ENCODE measurements around the gene TICAM2. TPM values are rescaled to one million over a fixed set of nuclear protein-coding genes. Genes with fewer than 3 reads are reported as not detected.
A peak's percentile ranks its signal among the peaks of the same experiment; 100 is the strongest.

Gene TICAM2
- total and polyA plus RNA-seq, 9 of the 15 experiments (the other 6 are each of a cell fraction or from before 2014, with no cell fraction given), result 0.15 to 1.8 (median 0.98) TPM

GRCh38 chr5:115544436-115545350 lies 57.6 kb downstream of the TICAM2 start, which contains the start of gene FEM1C (continued):
- TF ChIP-seq EP400 (IDR thresholded peaks at IDR 0.05) (peak; percentile 82), SREBF1 (IDR thresholded peaks at IDR 0.05; ENCODE audit: borderline replicate concordance, low read depth, low read length) (no peak), PCBP1 (IDR thresholded peaks at IDR 0.05; ENCODE audit: low read depth, low read length, poor library complexity, severe bottlenecking) (peak; percentile 78), ID3 (CRISPR knock-in tag; IDR thresholded peaks at IDR 0.05) (no peak), ID3 (tag; IDR thresholded peaks at IDR 0.05) (0 out of 2 replicates have a peak, but pooled peaks have one; percentile 34), TBL1XR1 (IDR thresholded peaks at IDR 0.05; ENCODE audit: low read length in 2 of 2) (0 out of 4 replicates have a peak, but pooled peaks of 1 of the 2 experiments have one; percentile 18), HNRNPL (IDR thresholded peaks at IDR 0.05; ENCODE audit: low read depth, low read length) (0 out of 2 replicates have a peak, but pooled peaks have one; percentile 62), SNIP1 (IDR thresholded peaks at IDR 0.05; ENCODE audit: low read depth) (no peak), TEAD4 (IDR thresholded peaks at IDR 0.05; ENCODE audit: low read length) (no peak), TEAD4 (CRISPR knock-in tag; IDR thresholded peaks at IDR 0.05; ENCODE audit: borderline replicate concordance) (0 out of 2 replicates have a peak, but pooled peaks have one; percentile 18), ATF7 (IDR thresholded peaks at IDR 0.05) (peak; percentile 74), TAF15 (IDR thresholded peaks at IDR 0.05; ENCODE audit: low read depth, low read length) (no peak), ETV5 (CRISPR knock-in tag; IDR thresholded peaks at IDR 0.05; ENCODE audit: low read depth) (peak; percentile 53; the same call in 1 of the 2 replicates), RBM34 (IDR thresholded peaks at IDR 0.05; ENCODE audit: borderline replicate concordance, insufficient read depth, low read length) (0 out of 2 replicates have a peak, but pooled peaks have one; percentile 31), ZNF282 (CRISPR knock-in tag; IDR thresholded peaks at IDR 0.05) (0 out of 2 replicates have a peak, but pooled peaks have one; percentile 52), ZBTB33 (CRISPR knock-in tag; IDR thresholded peaks at IDR 0.05) (peak; percentile 46; the same call in 1 of the 2 replicates), CBFB (CRISPR knock-in tag; IDR thresholded peaks at IDR 0.05) (no peak)
- TF ChIP-seq, protein P1, sequence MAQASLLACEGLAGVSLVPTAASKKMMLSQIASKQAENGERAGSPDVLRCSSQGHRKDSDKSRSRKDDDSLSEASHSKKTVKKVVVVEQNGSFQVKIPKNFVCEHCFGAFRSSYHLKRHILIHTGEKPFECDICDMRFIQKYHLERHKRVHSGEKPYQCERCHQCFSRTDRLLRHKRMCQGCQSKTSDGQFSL (CRISPR knock-in tag; IDR thresholded peaks at IDR 0.05), result peak; percentile 64; the same call in 1 of the 2 replicates
- TF ChIP-seq, protein P1 (tag; IDR thresholded peaks at IDR 0.05), result no peak
- TF ChIP-seq, protein P2, sequence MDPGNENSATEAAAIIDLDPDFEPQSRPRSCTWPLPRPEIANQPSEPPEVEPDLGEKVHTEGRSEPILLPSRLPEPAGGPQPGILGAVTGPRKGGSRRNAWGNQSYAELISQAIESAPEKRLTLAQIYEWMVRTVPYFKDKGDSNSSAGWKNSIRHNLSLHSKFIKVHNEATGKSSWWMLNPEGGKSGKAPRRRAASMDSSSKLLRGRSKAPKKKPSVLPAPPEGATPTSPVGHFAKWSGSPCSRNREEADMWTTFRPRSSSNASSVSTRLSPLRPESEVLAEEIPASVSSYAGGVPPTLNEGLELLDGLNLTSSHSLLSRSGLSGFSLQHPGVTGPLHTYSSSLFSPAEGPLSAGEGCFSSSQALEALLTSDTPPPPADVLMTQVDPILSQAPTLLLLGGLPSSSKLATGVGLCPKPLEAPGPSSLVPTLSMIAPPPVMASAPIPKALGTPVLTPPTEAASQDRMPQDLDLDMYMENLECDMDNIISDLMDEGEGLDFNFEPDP (CRISPR knock-in tag; IDR thresholded peaks at IDR 0.05), result no peak
- TF ChIP-seq, protein P3, sequence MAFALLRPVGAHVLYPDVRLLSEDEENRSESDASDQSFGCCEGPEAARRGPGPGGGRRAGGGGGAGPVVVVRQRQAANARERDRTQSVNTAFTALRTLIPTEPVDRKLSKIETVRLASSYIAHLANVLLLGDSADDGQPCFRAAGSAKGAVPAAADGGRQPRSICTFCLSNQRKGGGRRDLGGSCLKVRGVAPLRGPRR (CRISPR knock-in tag; IDR thresholded peaks at IDR 0.05), result no peak
